ENCODE results near the gene LYAR. TPM values are rescaled to one million over a fixed set of nuclear protein-coding genes. Genes with fewer than 3 reads are reported as not detected.

The LYAR gene
- total RNA-seq, 1 experiment from 2014 or later: 49.3 TPM

- CTCF ChIA-PET: no interaction called here
- POLR2A ChIA-PET (ENCODE audit: low non-redundant PET): no interaction called here
- H3K27me3 ChIP-seq (replicated peaks; ENCODE audit: insufficient read depth, low read depth, low read length, poor library complexity): no peaks in the 10 kb centered on the region
- no peak overlapping the region for H3K27ac ChIP-seq (ENCODE audit: low read depth, low read length, poor library complexity, severe bottlenecking)
- TF ChIP-seq EZH2 (IDR thresholded peaks at IDR 0.05; ENCODE audit: borderline replicate concordance, low read depth, low read length, poor library complexity, severe bottlenecking): no peak
- TF ChIP-seq CTCF (conservative IDR thresholded peaks at IDR 0.05; ENCODE audit: low read depth, low read length): no peak
- peaks cover 14% of the 10 kb centered on the region for H3K4me1 ChIP-seq (ENCODE audit: insufficient read depth, low read length, poor library complexity, severe bottlenecking)
- H3K9me3 ChIP-seq (ENCODE audit: low read depth, low read length, poor library complexity, severe bottlenecking): no peaks in the 10 kb centered on the region
- peaks cover 30% of the 10 kb centered on the region for H3K36me3 ChIP-seq (ENCODE audit: insufficient read depth, low read length, poor library complexity, severe bottlenecking)
- intact Hi-C loops (cut with micrococcal nuclease; ENCODE audit: unreplicated experiment): no loop called here
- BruUV-seq (replicated peaks): no TSS peak
- no peak overlapping the region for H3K4me3 ChIP-seq (ENCODE audit: low read depth, low read length, poor library complexity, severe bottlenecking)
- no peak for DNase-seq (ENCODE audit: low spot score)
Observed at GRCh38 chr4:4288098-4288497, 1.9 kb downstream of the LYAR start.

GRCh38 chr4:4284827-4285618 is 4.9 kb downstream of the LYAR start:
- Histone ChIP-seq H3K27ac (ENCODE audit: low read depth, low read length, poor library complexity, severe bottlenecking) (no peak overlapping the region), H3K4me1 (ENCODE audit: insufficient read depth, low read length, poor library complexity, severe bottlenecking) (peaks cover 8% of the 10 kb centered on the region), H3K36me3 (ENCODE audit: insufficient read depth, low read length, poor library complexity, severe bottlenecking) (peaks cover 55% of the 10 kb centered on the region), H3K9me3 (ENCODE audit: low read depth, low read length, poor library complexity, severe bottlenecking) (no peaks in the 10 kb centered on the region), H3K4me3 (ENCODE audit: low read depth, low read length, poor library complexity, severe bottlenecking) (no peak overlapping the region), H3K27me3 (replicated peaks; ENCODE audit: insufficient read depth, low read depth, low read length, poor library complexity) (no peaks in the 10 kb centered on the region)
- no peak for DNase-seq (ENCODE audit: low spot score)
- BruUV-seq (replicated peaks): no TSS peak
- intact Hi-C loops (cut with micrococcal nuclease; ENCODE audit: unreplicated experiment): no loop called here
- POLR2A ChIA-PET (ENCODE audit: low non-redundant PET): no interaction called here
- TF ChIP-seq CTCF (conservative IDR thresholded peaks at IDR 0.05; ENCODE audit: low read depth, low read length) (no peak), EZH2 (IDR thresholded peaks at IDR 0.05; ENCODE audit: borderline replicate concordance, low read depth, low read length, poor library complexity, severe bottlenecking) (no peak)
- CTCF ChIA-PET: no interaction called here

- Histone ChIP-seq H3K4me3 (ENCODE audit: low read depth, low read length, poor library complexity, severe bottlenecking) (no peak overlapping the region), H3K4me1 (ENCODE audit: insufficient read depth, low read length, poor library complexity, severe bottlenecking) (no peaks in the 10 kb centered on the region), H3K9me3 (ENCODE audit: low read depth, low read length, poor library complexity, severe bottlenecking) (no peaks in the 10 kb centered on the region), H3K36me3 (ENCODE audit: insufficient read depth, low read length, poor library complexity, severe bottlenecking) (peaks cover 82% of the 10 kb centered on the region), H3K27me3 (replicated peaks; ENCODE audit: insufficient read depth, low read depth, low read length, poor library complexity) (no peaks in the 10 kb centered on the region), H3K27ac (ENCODE audit: low read depth, low read length, poor library complexity, severe bottlenecking) (no peak overlapping the region)
- BruUV-seq (replicated peaks): no TSS peak
- intact Hi-C loops (cut with micrococcal nuclease; ENCODE audit: unreplicated experiment): no loop called here
- TF ChIP-seq EZH2 (IDR thresholded peaks at IDR 0.05; ENCODE audit: borderline replicate concordance, low read depth, low read length, poor library complexity, severe bottlenecking) (no peak), CTCF (conservative IDR thresholded peaks at IDR 0.05; ENCODE audit: low read depth, low read length) (no peak)
- ChIA-PET POLR2A (ENCODE audit: low non-redundant PET) (no interaction called here), CTCF (no interaction called here)
- no peak for DNase-seq (ENCODE audit: low spot score)
Observed at GRCh38 chr4:4281787-4282186, 8.2 kb downstream of the LYAR start.

All from A673 (cell line).